GM12873 (cell line): ENCODE measurements around the gene GPRASP2.

ENCODE experiments used
- CTCF ChIP-seq: IDR thresholded peaks from 2 replicates; pipeline ENCODE4 v1.5.1; 2012; ENCODE audit warnings: low read depth, mild to moderate bottlenecking, moderate library complexity, low read length, control low read depth; ENCODE audit not compliant: insufficient read depth; ENCODE audit errors: missing control alignments

Gene GPRASP2

GRCh38 chrX:102712216-102712966 is at the start of gene GPRASP2:
GPRASP2 (plus strand) TSS chrX:102712448; CDS start chrX:102714870, 2,422 bp downstream.
- no peak for TF ChIP-seq CTCF

GRCh38 chrX:102669526-102669925 is 42.7 kb upstream of the GPRASP2 start:
- TF ChIP-seq CTCF, result no peak

GRCh38 chrX:102672856-102673255 is 39.4 kb upstream of the GPRASP2 start:
- TF ChIP-seq CTCF, result no peak

GRCh38 chrX:102684772-102685520 is 27.3 kb upstream of the GPRASP2 start:
- no peak for TF ChIP-seq CTCF

- no peak for TF ChIP-seq CTCF
Measured at GRCh38 chrX:102694749-102695148, 17.5 kb upstream of the GPRASP2 start.

GRCh38 chrX:102696306-102696705 is 15.9 kb upstream of the GPRASP2 start:
- TF ChIP-seq CTCF, result no peak

- no peak for TF ChIP-seq CTCF
Measured at GRCh38 chrX:102697494-102697893, 14.8 kb upstream of the GPRASP2 start.
